WERI-Rb-1 (cell line): ENCODE results near the gene TSC1.
A peak's percentile ranks its signal among the peaks of the same experiment; 100 is the strongest.

Source experiments
- DNase-seq: peaks from one replicate; pipeline ENCODE4 v3.0.0-alpha.2; 2020
- H3K27ac ChIP-seq: fragments of 250-450 bp; sonication (Bioruptor Pico); 2 replicates; pipeline ENCODE4 v1.5.1; 2020; ENCODE audit warnings: mild to moderate bottlenecking, moderate library complexity
- H3K27me3 ChIP-seq: fragments of 250-450 bp; sonication (Bioruptor Pico); 2 replicates; pipeline ENCODE4 v1.5.1; 2021; ENCODE audit warnings: mild to moderate bottlenecking, low read depth, moderate library complexity; ENCODE audit not compliant: insufficient read depth, severe bottlenecking
- H3K36me3 ChIP-seq: fragments of 250-450 bp; sonication (Bioruptor Pico); 2 replicates; pipeline ENCODE4 v1.5.1; 2020; ENCODE audit warnings: mild to moderate bottlenecking, moderate library complexity
- H3K4me3 ChIP-seq: 2 replicates; pipeline ENCODE4 v1.5.1; 2011; ENCODE audit warnings: low read depth, mild to moderate bottlenecking, control low read depth, low read length
- H3K9me3 ChIP-seq: fragments of 250-450 bp; sonication (Bioruptor Pico); 2 replicates; pipeline ENCODE4 v1.5.1; 2021; ENCODE audit warnings: mild to moderate bottlenecking, moderate library complexity; ENCODE audit not compliant: severe bottlenecking
- TF ChIP-seq, protein P1 (sequence below): IDR thresholded peaks from 2 replicates; pipeline ENCODE4 v1.5.1; 2011; ENCODE audit warnings: low read depth, mild to moderate bottlenecking, control low read depth, inconsistent platforms, low read length

TSC1 gene

DNA sequence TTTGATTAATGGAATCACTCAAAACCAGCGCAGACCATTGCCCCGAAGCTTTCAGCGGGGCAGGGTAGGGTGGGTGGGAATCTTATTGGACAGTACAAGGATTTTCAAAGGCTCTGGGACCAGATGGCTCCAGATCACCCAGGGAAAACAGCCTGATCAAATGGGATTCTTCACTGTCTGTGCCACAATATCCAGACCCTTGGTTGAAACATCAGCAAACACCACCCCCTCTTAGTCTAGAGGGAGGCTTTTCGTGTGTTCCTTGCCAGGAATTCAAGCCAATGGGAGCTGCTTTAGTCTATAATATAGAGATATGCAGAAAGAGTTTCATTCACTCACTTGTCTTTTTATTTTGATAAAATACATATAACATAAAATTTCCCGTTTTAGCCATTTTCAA is 35.7 kb upstream of the TSC1 start:
- TF ChIP-seq, protein P1, sequence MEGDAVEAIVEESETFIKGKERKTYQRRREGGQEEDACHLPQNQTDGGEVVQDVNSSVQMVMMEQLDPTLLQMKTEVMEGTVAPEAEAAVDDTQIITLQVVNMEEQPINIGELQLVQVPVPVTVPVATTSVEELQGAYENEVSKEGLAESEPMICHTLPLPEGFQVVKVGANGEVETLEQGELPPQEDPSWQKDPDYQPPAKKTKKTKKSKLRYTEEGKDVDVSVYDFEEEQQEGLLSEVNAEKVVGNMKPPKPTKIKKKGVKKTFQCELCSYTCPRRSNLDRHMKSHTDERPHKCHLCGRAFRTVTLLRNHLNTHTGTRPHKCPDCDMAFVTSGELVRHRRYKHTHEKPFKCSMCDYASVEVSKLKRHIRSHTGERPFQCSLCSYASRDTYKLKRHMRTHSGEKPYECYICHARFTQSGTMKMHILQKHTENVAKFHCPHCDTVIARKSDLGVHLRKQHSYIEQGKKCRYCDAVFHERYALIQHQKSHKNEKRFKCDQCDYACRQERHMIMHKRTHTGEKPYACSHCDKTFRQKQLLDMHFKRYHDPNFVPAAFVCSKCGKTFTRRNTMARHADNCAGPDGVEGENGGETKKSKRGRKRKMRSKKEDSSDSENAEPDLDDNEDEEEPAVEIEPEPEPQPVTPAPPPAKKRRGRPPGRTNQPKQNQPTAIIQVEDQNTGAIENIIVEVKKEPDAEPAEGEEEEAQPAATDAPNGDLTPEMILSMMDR: no peak
- H3K36me3 ChIP-seq: no peaks in the 10 kb centered on the region
- no peaks in the 10 kb centered on the region for H3K27me3 ChIP-seq
- DNase-seq: no peak
- no peak overlapping the region for H3K4me3 ChIP-seq
- no peaks in the 10 kb centered on the region for H3K9me3 ChIP-seq
- H3K27ac ChIP-seq: no peak overlapping the region

DNA sequence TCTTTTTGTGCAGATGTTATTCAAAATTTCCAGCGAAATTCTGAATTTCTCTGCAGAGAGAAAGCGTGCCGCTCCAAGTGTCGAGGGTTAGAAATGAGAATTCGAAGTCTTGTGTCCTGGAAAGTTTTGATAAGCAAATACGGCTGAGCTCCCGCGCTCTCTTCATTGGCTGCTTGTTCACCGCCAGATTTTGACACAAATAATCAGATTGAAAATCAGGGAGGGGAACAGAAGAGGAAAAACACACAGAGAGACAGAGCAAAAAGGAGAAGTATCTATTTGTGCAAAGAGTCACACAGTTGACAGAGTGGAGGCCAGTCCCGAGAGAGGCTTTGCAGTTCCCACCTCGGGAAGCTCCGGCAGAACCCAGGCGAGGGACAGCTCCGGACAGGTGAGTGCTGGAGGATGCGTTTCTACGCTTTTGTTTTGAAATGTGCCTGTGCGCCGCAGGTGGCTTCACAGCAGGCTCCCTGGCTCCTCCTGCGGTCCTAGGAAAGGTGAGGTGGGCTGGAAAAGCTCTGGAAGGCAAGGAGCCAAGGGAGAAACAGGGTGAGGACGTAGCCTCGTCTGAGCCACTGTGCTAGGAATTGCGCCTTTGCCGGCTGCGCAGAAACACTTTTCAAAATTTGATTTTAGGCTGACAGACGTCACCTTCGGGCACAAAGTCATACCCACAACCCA is 34.2 kb upstream of the TSC1 start, which contains the start of gene GFI1B:
Gene GFI1B (plus strand): TSS at position 244 of the 681 bp plus-strand sequence. CDS start 7,985 bp downstream, outside the sequence.
- DNase-seq: no peak
- TF ChIP-seq, protein P1: no peak

DNA sequence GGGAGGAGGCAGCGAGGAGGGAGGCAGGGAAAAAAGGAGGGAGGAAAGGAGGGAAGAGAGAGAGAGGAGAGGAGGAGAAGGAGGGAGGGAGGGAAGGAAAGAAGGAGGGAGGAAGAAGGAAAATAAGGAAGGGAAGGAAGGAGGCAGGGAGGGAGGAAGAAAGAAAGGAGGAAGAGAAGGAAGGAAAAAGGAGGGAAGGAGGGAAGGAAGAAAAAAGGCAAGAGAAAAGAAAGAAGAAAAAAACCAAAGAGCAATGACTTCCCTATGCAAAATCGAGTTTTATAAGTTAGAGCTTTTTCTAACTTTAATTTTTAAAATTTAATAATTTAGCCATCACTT is 33.7 kb upstream of the TSC1 start:
- no peaks in the 10 kb centered on the region for H3K27me3 ChIP-seq
- TF ChIP-seq, protein P1: no peak
- no peaks in the 10 kb centered on the region for H3K9me3 ChIP-seq
- H3K4me3 ChIP-seq: no peak overlapping the region
- no peaks in the 10 kb centered on the region for H3K36me3 ChIP-seq
- no peak overlapping the region for H3K27ac ChIP-seq
- DNase-seq: no peak

More for the DNA sequence above, 34.2 kb upstream of the TSC1 start, which contains the start of gene GFI1B:
- no peak within 1 kb of the TSS for H3K4me3 ChIP-seq
- no peaks in the 10 kb centered on the region for H3K36me3 ChIP-seq
- H3K27me3 ChIP-seq: no peaks in the 10 kb centered on the region
- no peaks in the 10 kb centered on the region for H3K9me3 ChIP-seq
- no peak within 1 kb of the TSS for H3K27ac ChIP-seq

DNA sequence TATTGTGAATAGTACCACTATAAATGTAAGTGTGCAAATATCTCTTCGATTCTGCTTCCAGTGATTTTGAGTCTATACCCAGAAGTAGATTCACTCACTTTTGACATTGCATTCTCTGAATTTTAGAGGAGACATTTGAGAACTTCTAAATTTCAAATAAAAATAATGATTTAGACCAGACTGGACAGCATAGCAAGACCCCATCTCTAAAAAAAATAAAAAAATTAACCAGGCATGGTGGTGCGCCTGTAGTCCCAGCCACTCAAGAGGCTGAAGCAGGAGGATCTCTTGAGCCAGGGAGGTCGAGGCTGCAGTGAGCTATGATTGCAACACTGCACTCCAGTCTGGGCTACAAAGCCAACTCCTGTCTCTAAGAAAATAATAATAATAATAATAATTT is 32.2 kb upstream of the TSC1 start:
- no peak overlapping the region for H3K27ac ChIP-seq
- H3K4me3 ChIP-seq: no peak overlapping the region
- H3K27me3 ChIP-seq: no peaks in the 10 kb centered on the region
- H3K36me3 ChIP-seq: no peaks in the 10 kb centered on the region
- TF ChIP-seq, protein P1: no peak
- no peak for DNase-seq
- H3K9me3 ChIP-seq: no peaks in the 10 kb centered on the region

DNA sequence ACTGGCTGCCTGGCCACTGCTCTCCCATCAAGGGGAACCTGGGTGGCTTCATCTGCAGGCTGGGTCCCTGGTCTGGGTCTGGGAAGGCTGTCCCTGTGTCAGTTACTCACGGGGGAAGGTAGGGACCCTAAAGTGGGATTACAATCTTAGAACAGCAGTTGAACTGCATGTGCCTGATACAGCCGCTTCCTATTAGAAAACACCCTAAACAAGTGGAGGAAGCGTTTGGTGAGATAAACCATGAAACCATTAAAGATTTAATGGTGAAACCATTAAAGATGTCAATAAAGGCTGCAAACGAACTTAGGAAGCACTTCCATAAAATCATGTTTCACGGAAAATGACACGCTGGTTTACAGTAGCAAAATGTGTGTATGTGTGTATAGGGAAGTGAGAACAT is 31.5 kb upstream of the TSC1 start:
- Histone ChIP-seq H3K9me3 (no peaks in the 10 kb centered on the region), H3K27ac (no peak overlapping the region), H3K4me3 (no peak overlapping the region), H3K36me3 (no peaks in the 10 kb centered on the region), H3K27me3 (no peaks in the 10 kb centered on the region)
- TF ChIP-seq, protein P1: no peak
- no peak for DNase-seq

DNA sequence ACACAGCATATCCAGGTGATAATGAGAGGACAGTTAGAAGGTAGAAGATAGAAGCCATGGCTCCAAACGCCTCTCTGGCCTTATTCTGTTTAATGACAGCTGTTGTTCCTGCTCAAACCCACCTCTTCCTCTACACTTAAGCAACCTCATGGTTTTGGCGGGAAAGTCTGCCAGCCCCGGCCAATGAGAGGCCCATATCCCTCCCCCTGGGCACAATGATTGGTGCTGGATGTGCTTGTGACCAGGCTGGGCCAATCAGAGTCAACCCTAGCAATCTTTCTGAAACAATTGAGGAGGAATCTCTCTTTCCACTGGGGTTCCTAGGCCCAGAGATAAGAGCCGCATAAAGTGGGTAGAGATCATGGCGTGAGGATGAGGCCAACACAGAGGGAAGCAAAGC is 29.3 kb upstream of the TSC1 start:
- Histone ChIP-seq H3K27ac (no peak overlapping the region), H3K27me3 (no peaks in the 10 kb centered on the region)
- peak; percentile 46 for DNase-seq

More for the DNA sequence above, 29.3 kb upstream of the TSC1 start:
- TF ChIP-seq, protein P1: no peak
- Histone ChIP-seq H3K36me3 (no peaks in the 10 kb centered on the region), H3K9me3 (no peaks in the 10 kb centered on the region), H3K4me3 (no peak overlapping the region)
